Inflammatory macrophage (primary cell): ENCODE results near the gene ABCC3.

Experiments
- DNase-seq, 2 donors: peaks; one replicate each; pipeline ENCODE4 v3.0.0-alpha.2; 2020 to 2022

Gene ABCC3

GRCh38 chr17:50608700-50609379, 25.8 kb upstream of the ABCC3 start:
- no peak for DNase-seq

GRCh38 chr17:50609380-50610074, 25.2 kb upstream of the ABCC3 start:
- no peak for DNase-seq

- DNase-seq = no peak
Observed at GRCh38 chr17:50611634-50612033, 23.0 kb upstream of the ABCC3 start.

GRCh38 chr17:50612281-50612680, 22.4 kb upstream of the ABCC3 start:
- DNase-seq = no peak

GRCh38 chr17:50613007-50613992, 21.4 kb upstream of the ABCC3 start:
- no peak for DNase-seq

GRCh38 chr17:50614471-50615051, 20.1 kb upstream of the ABCC3 start:
- no peak for DNase-seq

GRCh38 chr17:50615828-50616227, 18.9 kb upstream of the ABCC3 start:
- DNase-seq = no peak

- DNase-seq = peak; percentile 11 to 20
Observed at GRCh38 chr17:50618300-50618699, 16.4 kb upstream of the ABCC3 start.

GRCh38 chr17:50618941-50619340, 15.7 kb upstream of the ABCC3 start:
- peak; percentile 76 to 78 for DNase-seq

GRCh38 chr17:50619489-50619888, 15.2 kb upstream of the ABCC3 start:
- no peak for DNase-seq

- no peak for DNase-seq
Observed at GRCh38 chr17:50620237-50620636, 14.4 kb upstream of the ABCC3 start.

GRCh38 chr17:50620858-50621257, 13.8 kb upstream of the ABCC3 start:
- DNase-seq = no peak

GRCh38 chr17:50621574-50622031, 13.1 kb upstream of the ABCC3 start:
- DNase-seq = peak; percentile 18 to 47

- peak; percentile 66 to 71 for DNase-seq
Observed at GRCh38 chr17:50624321-50624934, 10.3 kb upstream of the ABCC3 start.

GRCh38 chr17:50625032-50625871, 9.4 kb upstream of the ABCC3 start:
- peak; percentile 21 to 52 for DNase-seq

GRCh38 chr17:50626037-50626574, 8.6 kb upstream of the ABCC3 start:
- peak; percentile 52 to 68 for DNase-seq

GRCh38 chr17:50627036-50627781, 7.5 kb upstream of the ABCC3 start:
- DNase-seq = no peak

- DNase-seq = peak in 1 of 2 donors; percentile 57
Observed at GRCh38 chr17:50627782-50628601, 6.7 kb upstream of the ABCC3 start.

GRCh38 chr17:50629902-50630301, 4.8 kb upstream of the ABCC3 start:
- no peak for DNase-seq
